Thyroid gland (tissue), 4 donors: ENCODE measurements around the gene VPS8. TPM values are rescaled to one million over a fixed set of nuclear protein-coding genes. Genes with fewer than 3 reads are reported as not detected.
"Not testable (repeated sequence)": the region's sequence is repeated elsewhere in the genome, so short reads cannot be mapped to it uniquely, and the experiment has no call there.

Experiments
- DNase-seq, 2 donors: peaks; one replicate each; pipeline ENCODE4 v3.0.0-alpha.2; 2019
- H3K27ac ChIP-seq, 3 donors: fragments of 200-600 bp; sonication (generic); 1 replicate in 2 of 3; 2 replicates in 1 of 3; pipeline ENCODE4 v1.5.1; 2016 to 2019; ENCODE audit warnings: mild to moderate bottlenecking in 1 of 3, moderate library complexity in 1 of 3
- H3K27me3 ChIP-seq: fragments of 200-600 bp; sonication (generic); one replicate; pipeline ENCODE4 v1.5.1; 2019
- H3K36me3 ChIP-seq, 2 donors: fragments of 200-600 bp; sonication (generic); one replicate each; pipeline ENCODE4 v1.5.1; 2016 to 2019
- H3K4me1 ChIP-seq, 2 donors: fragments of 200-600 bp; sonication (generic); one replicate each; pipeline ENCODE4 v1.5.1; 2017 to 2019
- H3K4me3 ChIP-seq, 3 donors: fragments of 200-600 bp; sonication (generic); replicated peaks in 1 of 3; 1 replicate in 2 of 3; 2 replicates in 1 of 3; pipeline ENCODE4 v1.5.1; 2016; ENCODE audit warnings: mild to moderate bottlenecking in 1 of 3
- H3K9me3 ChIP-seq: fragments of 200-600 bp; sonication (generic); one replicate; pipeline ENCODE4 v1.5.1; 2017
- CTCF ChIP-seq, 6 experiments: fragments of 200-600 bp in 3 of 6; fragments of 450-650 bp in 3 of 6; sonication (generic) in 3 of 6; IDR thresholded peaks; one replicate each; pipeline ENCODE4 v1.5.1; 2016 to 2019; ENCODE audit warnings: antibody characterized with exemption in 6 of 6, mild to moderate bottlenecking in 2 of 6, inconsistent platforms in 1 of 6, moderate library complexity in 1 of 6
- POLR2A ChIP-seq, 2 donors: fragments of 450-650 bp; IDR thresholded peaks; one replicate each; pipeline ENCODE4 v1.6.1; 2017; ENCODE audit warnings: antibody characterized with exemption in 2 of 2, mild to moderate bottlenecking in 2 of 2, moderate library complexity in 1 of 2
- WGBS, 2 donors: methylation state at CpG; one replicate each; pipeline ENCODE4 v1.1.5; 2017; 5-methylcytosine and 5-hydroxymethylcytosine counted together
- intact Hi-C: fragments of 100-400 bp; cut with DNase I; formaldehyde crosslinking; loops from one replicate; pipeline ENCODE4 v1.15.1; 2023
- total RNA-seq, 4 donors: library from RNA; depleted of rRNA; stranded (reverse); fragments of >200 nt; gene quantifications; one replicate each; pipeline ENCODE4 v1.2.3, GENCODE V29; 2016

VPS8 gene
- total RNA-seq, 4 donors from 2014 or later: 85.6 to 171 (median 103) TPM

- Histone ChIP-seq H3K4me3 (no peak overlapping the region), H3K27ac (no peak overlapping the region), H3K9me3 (no peaks in the 10 kb centered on the region), H3K27me3 (no peaks in the 10 kb centered on the region), H3K36me3 (peaks cover 9 to 20% of the 10 kb centered on the region in 2 donors), H3K4me1 (no peaks in the 10 kb centered on the region)
- 96 to 98% methylated on average over 1 of the region's 1 CpG for WGBS, 2 donors
- intact Hi-C loops: no loop called here
- TF ChIP-seq POLR2A (IDR thresholded peaks at IDR 0.05) (no peak), CTCF (IDR thresholded peaks at IDR 0.05) (no peak)
- no peak for DNase-seq
Observed at GRCh38 chr3:184993394-184993793, 181.4 kb downstream of the VPS8 start.

GRCh38 chr3:185003876-185004275 is 191.9 kb downstream of the VPS8 start:
- intact Hi-C loops, H3K9me3 ChIP-seq, H3K4me1 ChIP-seq, H3K27ac ChIP-seq, DNase-seq, H3K4me3 ChIP-seq, H3K27me3 ChIP-seq: not testable (repeated sequence)
- peaks cover 7 to 17% of the 10 kb centered on the region in 2 donors for H3K36me3 ChIP-seq
- 93% methylated on average over 6 of the region's 28 CpGs; no CpG with 5 or more reads in 1 of the 2 donors for WGBS, 2 donors

- Histone ChIP-seq H3K4me1 (no peaks in the 10 kb centered on the region), H3K9me3 (no peaks in the 10 kb centered on the region), H3K36me3 (no peaks in the 10 kb centered on the region), H3K27me3 (no peaks in the 10 kb centered on the region), H3K27ac (no peak overlapping the region), H3K4me3 (no peak overlapping the region)
- TF ChIP-seq CTCF (IDR thresholded peaks at IDR 0.05): no peak
- TF ChIP-seq POLR2A (IDR thresholded peaks at IDR 0.05): no peak
- 89 to 97% methylated on average over 3 of the region's 3 CpGs for WGBS, 2 donors
- no peak for DNase-seq
- intact Hi-C loops: no loop called here
Observed at GRCh38 chr3:185009650-185010049, 197.7 kb downstream of the VPS8 start.

GRCh38 chr3:185017584-185017983 is 205.6 kb downstream of the VPS8 start:
- H3K27ac ChIP-seq, H3K27me3 ChIP-seq, H3K36me3 ChIP-seq, intact Hi-C loops, H3K9me3 ChIP-seq, H3K4me3 ChIP-seq, H3K4me1 ChIP-seq: not testable (repeated sequence)
- DNase-seq: peak; percentile 2 to 3
- 79 to 82% methylated on average over 12 of the region's 12 CpGs for WGBS, 2 donors

GRCh38 chr3:185017996-185018395 is 206.0 kb downstream of the VPS8 start:
- H3K27ac ChIP-seq, H3K27me3 ChIP-seq, H3K4me1 ChIP-seq, H3K4me3 ChIP-seq, intact Hi-C loops, H3K36me3 ChIP-seq, H3K9me3 ChIP-seq, DNase-seq: not testable (repeated sequence)
- 64 to 74% methylated on average over 6 of the region's 6 CpGs for WGBS, 2 donors

GRCh38 chr3:185021256-185021655 is 209.3 kb downstream of the VPS8 start:
- no peaks in the 10 kb centered on the region for H3K4me1 ChIP-seq
- 86 to 90% methylated on average over 1 of the region's 1 CpG for WGBS, 2 donors
- no peak overlapping the region for H3K27ac ChIP-seq
- H3K4me3 ChIP-seq: no peak overlapping the region
- H3K36me3 ChIP-seq: no peaks in the 10 kb centered on the region
- H3K27me3 ChIP-seq: no peaks in the 10 kb centered on the region
- H3K9me3 ChIP-seq: no peaks in the 10 kb centered on the region
- intact Hi-C loops: no loop called here
- DNase-seq: no peak
- TF ChIP-seq POLR2A (IDR thresholded peaks at IDR 0.05) (no peak), CTCF (IDR thresholded peaks at IDR 0.05) (no peak)

GRCh38 chr3:185024406-185024805 is 212.4 kb downstream of the VPS8 start:
- Histone ChIP-seq H3K27me3 (no peaks in the 10 kb centered on the region), H3K9me3 (no peaks in the 10 kb centered on the region), H3K4me1 (no peaks in the 10 kb centered on the region), H3K4me3 (no peak overlapping the region), H3K36me3 (no peaks in the 10 kb centered on the region), H3K27ac (no peak overlapping the region)
- TF ChIP-seq POLR2A (IDR thresholded peaks at IDR 0.05): no peak
- no peak for TF ChIP-seq CTCF (IDR thresholded peaks at IDR 0.05)
- 96 to 97% methylated on average over 3 of the region's 3 CpGs for WGBS, 2 donors
- intact Hi-C loops: no loop called here
- DNase-seq: no peak
